GM18858 (cell line): ENCODE data around the gene BOLA1.
A peak's percentile ranks its signal among the peaks of the same experiment; 100 is the strongest.
"Not testable (repeated sequence)": the region's sequence is repeated elsewhere in the genome, so short reads cannot be mapped to it uniquely, and the experiment has no call there.

Experiments
- ATAC-seq: cut with Tn5 transposase; IDR thresholded peaks from one replicate; pipeline ENCODE4 v1.9.1; 2021; ENCODE audit not compliant: unreplicated experiment

The BOLA1 gene

DNA sequence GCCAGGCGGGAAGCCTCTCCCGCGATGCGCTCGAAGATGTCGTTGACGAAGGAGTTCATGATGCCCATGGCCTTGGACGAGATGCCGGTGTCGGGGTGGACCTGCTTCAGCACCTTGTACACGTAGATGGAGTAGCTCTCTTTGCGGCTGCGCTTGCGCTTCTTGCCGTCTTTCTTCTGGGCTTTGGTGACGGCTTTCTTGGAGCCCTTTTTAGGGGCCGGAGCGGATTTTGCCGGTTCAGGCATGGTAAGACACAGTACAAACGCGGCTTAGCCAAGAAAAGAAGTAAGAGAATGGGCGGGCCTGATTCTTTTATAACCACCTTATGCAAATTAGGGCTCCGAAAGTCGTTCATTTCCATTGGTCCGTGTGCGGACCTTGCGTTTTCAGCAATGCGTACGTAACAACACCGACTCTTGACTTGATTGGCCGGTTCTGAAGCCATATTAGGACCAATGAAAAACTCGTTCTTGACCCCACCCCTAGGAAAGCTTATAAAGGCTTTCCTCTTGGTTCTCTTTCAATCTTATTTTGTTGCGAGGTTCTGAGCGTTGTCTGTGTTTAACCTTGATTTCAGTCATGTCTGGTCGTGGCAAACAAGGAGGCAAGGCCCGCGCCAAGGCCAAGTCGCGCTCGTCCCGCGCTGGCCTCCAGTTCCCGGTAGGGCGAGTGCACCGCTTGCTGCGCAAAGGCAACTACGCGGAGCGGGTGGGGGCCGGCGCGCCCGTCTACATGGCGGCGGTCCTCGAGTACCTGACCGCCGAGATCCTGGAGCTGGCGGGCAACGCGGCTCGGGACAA is 12.8 kb upstream of the BOLA1 start:
- peak; percentile 49 for ATAC-seq

DNA sequence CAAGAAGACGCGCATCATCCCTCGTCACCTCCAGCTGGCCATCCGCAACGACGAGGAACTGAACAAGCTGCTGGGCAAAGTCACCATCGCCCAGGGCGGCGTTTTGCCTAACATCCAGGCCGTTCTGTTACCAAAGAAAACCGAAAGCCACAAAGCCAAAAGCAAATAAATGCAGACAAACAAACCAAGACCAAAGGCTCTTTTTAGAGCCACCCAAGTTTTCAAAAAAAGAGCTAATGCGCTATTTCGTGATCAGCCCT is 12.2 kb upstream of the BOLA1 start:
- not testable (repeated sequence) for ATAC-seq

DNA sequence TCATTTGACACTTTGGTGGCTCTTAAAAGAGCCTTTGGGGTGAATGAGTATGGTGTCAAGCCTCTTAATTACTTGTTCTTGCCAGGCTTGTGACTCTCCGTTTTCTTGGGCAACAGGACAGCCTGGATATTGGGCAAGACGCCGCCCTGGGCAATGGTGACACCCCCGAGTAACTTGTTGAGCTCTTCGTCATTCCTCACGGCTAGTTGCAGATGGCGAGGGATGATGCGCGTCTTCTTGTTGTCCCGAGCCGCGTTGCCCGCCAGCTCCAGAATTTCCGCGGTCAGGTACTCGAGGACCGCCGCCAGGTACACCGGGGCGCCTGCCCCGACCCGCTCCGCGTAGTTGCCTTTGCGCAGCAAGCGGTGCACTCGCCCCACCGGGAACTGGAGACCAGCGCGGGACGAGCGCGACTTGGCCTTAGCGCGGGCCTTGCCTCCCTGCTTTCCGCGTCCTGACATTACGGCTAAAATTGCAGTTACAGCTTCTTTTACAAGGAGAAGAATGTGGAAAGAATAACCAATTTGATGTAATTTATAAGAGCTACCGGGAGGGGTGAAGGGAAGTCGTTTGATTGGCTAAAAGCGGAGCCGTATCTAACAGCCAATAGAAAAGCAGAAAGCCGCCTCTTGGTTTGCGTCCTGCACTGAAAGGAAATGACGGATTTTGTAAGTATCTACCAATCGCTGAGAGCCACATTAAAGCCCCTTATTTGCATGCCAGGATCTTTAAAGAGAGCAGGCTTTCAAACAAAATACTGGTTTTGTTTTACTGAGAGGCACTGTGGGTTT is 11.7 kb upstream of the BOLA1 start:
- ATAC-seq, result peak; percentile 35

DNA sequence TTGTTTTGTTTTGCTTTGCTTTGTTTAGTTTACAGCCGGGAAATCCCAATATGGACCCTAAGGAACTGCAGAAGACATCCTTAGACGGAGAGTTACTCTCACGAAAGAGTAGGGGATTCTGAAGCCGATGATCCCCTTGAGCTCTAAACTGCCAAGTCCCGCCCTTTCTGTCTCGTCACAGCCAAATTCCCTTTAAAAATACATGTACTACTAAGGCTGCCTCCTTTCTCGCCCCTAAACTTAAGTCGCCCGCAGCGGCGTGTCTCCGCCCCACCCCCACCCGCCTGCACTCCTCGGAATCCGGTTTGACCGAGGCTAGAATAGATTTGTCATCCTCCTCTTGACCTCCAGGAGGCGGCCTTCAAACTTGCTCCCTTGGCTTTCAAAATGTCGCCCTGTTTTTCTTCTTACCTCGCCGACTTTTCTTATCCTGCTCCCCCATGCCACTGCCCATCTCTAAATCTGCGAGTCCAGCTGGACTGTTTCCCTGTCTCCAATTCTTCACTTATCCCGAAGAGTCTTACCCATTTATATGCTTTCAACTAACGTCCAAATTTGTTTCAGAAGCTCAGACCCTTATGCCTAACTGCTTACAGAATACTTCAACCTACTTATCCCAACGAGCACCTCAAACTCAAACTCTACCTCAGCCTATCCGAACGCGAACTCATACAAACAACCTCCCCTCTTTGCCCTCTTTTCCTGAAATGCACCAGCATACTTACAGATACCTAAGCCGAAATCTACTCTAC is 10.9 kb upstream of the BOLA1 start:
- no peak for ATAC-seq

DNA sequence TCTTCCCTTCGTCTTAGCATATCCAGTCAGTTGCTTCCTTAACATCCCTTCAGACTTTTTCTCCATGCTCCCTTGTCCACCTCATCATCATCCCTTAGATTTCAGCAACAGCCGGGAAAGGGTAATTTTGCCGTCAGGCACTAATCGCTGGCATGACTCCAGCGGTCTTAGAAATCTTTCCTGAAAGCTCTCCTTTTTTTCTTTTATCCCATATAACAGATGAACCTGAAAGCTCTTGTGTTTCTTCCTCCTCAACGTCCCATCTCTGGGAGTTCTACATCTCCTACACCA is 10.4 kb upstream of the BOLA1 start:
- no peak for ATAC-seq

DNA sequence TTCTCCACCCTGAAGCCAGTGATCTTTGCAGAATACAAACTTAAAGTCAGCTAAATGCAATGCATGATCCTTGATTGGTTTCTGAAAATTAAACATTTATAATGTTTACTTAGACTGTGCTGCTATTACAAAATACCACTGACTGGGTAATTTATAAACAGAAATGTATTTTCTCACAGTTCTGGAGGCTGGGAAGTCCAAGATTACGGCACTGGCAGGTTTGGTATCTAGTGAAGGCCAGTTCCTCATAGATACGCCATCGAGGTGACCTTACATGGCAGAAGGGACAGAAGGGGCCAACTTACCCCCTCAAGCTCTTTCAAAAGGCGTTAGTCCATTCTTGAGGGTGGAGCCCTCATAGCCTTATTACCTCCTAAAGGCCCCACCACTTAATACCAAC is 2.8 kb upstream of the BOLA1 start:
- no peak for ATAC-seq

DNA sequence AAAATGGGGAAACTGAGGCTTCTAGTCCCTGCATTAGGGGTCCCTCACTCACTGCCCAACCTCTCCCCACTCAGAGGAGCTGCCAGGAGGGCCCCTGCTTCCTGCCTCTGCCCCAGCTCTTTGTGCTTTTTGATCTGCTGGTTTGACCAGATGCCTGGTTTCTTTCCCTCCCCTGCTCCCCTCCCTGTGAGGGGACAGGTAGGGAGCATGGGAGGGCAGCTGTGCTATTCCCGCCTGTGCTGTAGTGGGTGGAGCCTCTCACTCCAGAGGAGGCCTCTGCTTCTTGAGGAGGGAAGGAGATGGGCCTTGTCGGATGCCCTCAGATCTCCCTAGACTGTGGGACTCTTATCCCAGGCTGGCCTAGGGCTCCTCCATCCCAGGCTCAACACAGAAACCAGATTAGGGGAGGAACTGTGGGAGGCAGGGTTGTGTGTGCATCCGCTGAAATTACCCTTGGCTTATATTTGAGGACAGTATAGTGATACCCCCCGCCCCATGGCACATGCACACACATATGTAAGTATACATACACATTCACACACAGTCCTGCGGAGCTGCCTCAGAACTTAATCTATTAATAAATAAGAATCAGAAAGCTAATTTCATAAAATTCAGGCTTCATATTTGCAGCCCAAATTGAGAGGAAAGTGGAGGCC is 4.6 kb downstream of the BOLA1 start:
- no peak for ATAC-seq

DNA sequence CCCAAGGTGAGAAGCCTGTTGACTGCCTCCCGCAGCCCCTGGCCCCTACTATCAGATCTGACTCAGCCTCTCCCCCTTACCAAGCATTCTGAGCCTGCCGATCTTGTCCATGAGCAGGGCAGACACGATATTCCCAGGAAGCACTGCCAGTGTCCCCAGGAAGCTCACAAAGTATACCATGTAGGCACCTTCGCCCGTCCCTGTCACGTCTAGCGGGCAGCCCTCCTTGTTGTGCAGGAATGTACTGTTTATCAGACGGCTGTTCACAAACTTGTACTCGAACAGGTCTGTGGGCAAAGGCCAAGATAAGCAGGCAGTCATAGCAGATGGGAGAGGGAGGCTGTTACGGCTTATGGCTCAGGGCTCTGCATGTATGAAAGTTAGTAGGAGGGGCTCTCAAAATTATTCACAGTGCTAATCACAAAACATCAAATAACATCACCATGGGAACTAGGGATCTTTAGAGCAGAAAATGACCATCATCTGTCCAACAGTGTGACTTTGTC is 7.3 kb downstream of the BOLA1 start:
- no peak for ATAC-seq

DNA sequence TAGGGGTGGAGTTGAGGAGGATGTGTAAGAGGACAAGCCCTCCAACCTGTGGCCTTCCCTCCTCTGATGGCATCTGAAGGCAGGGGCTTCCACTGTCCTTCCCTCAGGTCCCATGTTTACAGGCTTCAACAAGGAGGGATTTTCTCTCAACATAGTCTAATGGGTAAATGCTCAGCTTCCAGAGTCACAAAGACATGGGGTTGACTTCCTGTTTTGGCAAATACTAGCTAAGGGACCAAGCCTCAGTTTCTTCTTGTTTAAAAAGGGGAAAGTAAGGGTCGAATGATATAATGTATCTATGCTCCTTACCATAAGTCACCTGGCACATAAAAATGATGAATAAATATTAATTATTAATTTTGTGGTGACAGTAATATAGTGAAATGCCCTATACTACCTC is 15.2 kb downstream of the BOLA1 start:
- no peak for ATAC-seq

DNA sequence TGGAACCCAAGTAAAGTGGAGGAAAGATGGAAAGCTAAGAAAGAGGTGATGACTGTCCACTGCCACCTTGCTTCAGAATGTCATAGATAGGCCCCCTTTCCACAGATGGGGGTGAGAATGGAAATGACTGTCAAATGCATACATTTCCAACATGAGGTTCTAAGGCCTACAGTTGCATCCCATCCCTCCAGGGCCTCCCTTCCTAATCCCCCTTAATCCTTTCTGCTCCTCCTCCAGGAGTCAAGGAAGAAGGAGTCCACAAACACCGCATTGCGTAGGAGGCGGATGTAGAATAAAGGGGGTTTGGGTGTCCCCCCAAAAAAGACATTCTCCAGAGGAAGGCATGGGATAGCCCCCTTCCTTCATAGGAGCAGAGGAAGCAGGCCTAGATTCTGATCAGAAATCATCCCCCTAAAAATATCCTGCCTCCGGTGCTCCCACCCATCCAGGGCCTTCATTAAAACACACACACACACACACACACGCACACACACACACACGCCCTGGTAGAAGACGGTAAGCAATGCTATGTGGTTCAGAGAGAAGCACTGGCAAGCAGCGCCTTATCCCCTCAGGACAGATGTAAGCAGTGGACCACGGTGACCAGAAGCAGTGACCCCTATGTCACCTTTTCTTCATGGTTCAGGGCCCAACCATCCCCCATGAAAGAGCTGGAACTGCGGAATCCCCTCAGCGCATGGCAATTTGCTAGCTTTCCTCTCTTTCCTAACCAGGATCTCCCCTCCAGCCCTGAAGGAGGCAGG is 16.2 kb downstream of the BOLA1 start:
- ATAC-seq, result no peak

DNA sequence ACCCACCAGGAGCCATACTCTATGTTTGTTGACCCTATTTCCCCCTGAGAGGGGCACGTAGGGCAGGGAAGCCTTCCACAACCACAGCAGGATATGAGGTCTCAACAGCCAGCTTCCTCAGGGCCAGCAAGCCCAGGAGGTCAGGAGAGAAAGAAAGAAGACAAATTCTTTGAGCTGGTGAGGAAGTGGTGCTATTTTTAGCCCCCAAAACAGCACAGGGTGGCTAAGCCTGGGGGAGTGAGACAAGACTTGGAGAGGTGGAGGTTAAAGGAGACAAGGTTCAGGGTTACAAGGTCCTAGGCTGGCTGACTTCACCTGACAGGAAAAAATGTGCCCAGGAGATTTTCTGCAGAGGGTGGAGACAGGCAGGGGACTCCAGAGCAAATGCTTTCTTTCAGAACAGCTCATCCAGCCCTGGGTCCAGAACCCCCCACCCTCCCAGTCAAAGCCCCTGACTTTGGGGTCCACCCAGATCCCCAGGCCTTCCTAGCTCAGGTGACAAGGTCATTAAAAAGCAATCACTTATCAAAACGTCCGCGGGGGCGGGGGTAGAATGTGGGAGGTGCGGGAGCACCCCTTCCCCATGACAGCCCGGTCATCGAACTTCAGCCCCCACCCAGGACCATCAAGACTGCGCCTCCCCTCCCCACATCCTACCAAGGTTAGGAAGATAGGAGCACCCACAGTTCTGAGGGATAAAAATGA is 17.0 kb downstream of the BOLA1 start:
- no peak for ATAC-seq

DNA sequence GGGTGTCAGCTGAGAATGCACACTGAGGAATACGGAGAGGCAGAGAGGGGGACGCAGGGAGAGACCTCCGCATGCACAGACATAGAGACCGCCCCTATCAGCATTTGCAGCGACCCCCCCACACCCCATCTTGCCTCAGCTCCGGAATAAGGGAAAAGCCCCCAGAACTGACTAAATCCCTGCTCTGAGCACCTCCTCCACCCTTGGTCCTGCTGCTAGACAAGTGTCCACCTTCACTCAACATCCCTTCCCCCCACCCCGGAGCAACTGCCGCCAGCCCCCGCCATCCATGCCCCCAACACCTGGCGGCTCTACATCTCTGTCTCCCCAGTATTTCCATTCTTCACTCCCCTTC is 17.5 kb downstream of the BOLA1 start:
- ATAC-seq, result no peak

DNA sequence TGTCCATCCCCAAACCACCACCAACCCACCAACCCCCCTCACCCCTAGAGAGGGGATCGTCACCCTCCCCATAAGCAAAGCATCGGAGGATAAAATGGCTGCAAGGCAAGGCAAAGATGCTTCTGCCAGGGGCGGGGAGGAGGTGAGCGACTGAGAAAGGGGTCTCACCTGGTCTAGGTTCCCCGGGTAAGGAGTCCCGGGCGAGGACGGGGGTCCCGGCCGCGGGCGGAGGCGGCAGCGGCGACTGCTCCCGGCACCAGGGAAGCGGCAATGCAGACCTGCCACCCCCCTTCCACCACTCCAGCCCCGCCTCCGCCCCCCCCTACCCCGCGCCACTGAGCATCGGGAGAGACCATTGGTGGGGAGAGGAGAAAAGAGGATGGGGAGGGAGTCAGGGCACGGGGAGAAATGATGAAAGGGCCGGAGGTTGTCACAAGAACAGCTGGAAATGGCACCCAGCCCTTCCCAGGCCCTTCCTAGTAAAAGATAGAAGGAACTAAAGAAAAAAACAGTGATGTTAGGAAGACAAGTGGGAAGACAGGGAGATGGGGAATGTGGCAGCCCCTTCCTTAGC is 18.3 kb downstream of the BOLA1 start, which contains the start of gene SV2A:
TSS of gene SV2A (minus strand) at position 274 of the 574 bp plus-strand sequence. CDS start 4,004 bp downstream, outside the sequence.
- ATAC-seq, result no peak

DNA sequence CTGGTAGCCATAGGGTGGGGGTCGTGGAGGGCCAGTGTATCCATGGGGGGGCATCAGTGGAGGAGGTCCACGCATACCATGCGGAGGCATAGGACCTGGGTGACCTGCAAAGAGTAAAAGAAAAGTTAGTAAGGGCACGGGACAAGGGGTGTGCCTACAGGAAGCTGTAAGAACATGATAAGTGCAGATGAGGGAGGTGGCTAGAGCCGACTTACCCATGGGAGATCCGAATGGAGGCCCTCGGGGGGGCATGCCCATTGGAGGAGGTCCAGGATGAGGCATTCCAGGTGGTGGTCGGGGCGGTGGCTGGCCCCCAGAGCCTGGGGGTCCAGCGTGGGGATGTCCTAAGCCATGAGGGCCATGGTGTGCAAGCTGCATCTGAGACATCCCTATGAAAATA is 24.3 kb downstream of the BOLA1 start:
- ATAC-seq, result no peak

DNA sequence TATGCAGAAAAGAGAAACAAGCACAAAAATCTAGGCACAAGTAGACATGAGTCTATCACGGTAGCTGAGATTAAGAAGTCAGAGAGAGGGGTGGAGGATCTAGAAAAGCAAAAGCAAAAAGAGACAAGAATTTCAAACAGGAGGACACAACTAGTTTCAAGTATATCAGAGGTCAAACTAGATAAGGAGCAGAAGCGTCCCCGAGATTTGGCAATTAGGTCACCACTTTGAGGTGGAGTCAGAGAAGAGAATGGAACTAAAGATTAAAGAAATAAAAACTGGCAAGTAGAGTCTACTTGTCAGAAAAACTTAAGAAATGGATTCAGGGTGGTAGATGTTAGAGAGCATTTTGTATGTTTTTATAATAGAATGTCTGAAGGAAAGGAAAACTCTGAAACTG is 26.0 kb downstream of the BOLA1 start:
- no peak for ATAC-seq

DNA sequence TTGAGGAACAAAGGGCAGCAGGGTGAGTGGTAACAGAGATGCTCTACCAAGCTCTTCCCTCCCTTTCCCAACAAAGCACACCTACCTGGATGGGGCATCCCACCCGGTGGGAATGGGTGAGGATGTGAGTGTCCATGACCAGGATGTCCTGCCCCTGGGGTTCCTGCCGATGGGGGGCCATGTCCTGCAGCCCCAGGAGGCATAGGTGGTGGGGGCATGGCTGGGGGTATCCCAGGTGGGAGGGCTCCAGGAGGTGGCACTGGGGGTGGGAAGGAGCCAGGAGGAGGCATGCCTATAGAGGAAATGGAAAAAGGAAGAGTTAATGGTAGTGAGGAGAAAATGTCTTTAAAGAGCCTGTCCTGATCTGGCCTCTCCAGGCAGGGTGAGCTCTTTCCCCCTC is 26.4 kb downstream of the BOLA1 start:
- ATAC-seq, result no peak

DNA sequence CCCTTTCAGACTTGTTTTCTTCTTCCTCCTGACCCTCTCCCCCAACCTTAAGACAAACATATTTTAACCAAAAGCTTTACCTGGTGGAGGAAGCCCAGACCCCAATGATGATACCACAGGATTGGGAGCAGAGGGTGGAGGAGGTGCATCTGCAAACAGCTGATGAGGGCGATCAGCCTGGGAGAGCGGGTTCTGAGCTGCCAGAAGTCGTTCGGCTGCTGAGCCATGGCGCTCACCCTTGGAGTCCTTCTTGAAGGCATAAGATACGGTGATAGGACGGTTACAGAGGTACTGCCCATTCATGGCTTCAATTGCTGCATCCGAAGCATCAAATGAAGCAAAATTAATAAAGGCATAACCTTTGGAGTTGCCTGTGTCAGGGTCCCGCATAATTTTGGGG is 26.9 kb downstream of the BOLA1 start:
- ATAC-seq, result no peak

DNA sequence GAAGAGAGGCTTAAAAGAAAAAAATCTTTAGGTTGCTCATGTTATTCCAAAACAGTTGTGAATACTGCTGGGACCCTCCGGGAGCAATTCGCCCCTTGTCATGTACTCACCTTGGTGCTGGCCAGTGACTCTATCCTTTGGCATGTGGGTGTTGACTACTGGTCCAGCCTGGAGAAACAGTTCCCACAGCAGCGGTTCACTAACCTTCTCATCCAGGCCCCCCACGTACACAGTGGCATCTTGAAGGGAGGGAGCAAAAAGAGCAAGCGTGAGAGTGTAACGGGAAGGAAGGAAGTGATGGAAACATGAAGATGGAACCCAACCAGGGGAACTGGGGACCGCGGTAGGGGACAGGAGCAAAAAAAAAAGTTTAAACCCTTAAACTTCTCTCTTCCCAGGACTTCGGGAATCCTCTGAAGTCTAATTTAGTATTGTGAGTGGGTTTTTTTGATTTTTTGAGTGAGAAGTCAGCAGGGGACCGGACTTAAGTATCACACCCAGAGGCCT is 27.7 kb downstream of the BOLA1 start:
- no peak for ATAC-seq

DNA sequence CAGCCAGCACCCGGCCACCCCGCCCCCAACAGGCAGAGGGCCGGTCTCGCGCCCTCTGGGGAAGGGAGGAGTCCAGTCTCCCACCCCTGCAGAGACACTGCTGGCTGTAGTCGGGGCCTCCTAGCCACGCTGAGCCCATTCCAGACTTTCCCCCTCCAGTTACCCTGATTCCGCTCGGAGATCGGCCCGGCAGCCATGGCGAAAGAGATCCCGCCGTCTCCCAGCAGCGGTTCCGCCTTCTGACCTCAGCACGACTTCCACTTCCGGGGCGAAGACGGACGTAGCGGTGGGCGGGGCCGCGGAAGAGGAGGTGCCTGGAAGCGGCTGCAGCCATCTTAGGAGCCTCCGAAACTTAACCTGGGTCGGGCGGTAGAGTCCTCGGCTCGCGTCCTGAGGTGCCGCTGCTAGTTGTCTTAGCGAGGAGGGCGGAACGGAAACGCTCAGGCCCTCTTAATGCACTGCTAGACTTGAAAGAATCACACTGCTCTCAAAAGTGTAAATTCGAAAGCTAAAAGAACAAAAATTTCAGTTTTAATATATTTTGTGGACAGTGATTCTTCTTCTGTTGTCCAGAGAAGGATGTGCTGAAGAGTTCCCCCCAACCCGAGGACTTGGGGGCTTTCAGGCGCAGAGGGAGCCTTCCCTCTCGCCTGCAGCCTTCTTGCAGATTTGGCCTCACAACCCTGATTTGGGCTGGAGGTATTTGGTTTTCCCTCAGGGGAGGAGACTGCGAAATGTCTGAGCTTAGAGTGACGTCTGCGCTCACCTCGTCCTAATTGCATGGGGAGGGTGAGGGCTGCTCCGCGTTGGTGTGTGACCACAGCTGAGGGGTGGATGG is 28.4 kb downstream of the BOLA1 start, which contains the start of gene SF3B4:
TSS of gene SF3B4 (minus strand) at position 241 of the 838 bp plus-strand sequence. CDS start at position 197, 44 bp downstream.
- ATAC-seq, result peak; percentile 73
